Psoas muscle (tissue), 8 donors: ENCODE data around the gene PNCK. TPM values are rescaled to one million over a fixed set of nuclear protein-coding genes. Genes with fewer than 3 reads are reported as not detected.

Experiments
- ATAC-seq, 4 donors: fragments of 200-7000 bp; cut with Tn5 transposase; one replicate each; pipeline ENCODE4 v1.9.1; 2020; ENCODE audit warnings: moderate library complexity in 3 of 4, mild to moderate bottlenecking in 2 of 4
- DNase-seq, 2 donors: peaks; one replicate each; pipeline ENCODE4 v3.0.0-alpha.2; 2020
- H3K27ac ChIP-seq: fragments of 200-600 bp; one replicate; pipeline ENCODE4 v1.8.0; 2022
- H3K27me3 ChIP-seq, 3 donors: fragments of 200-600 bp in 1 of 3; one replicate each; pipeline versions ENCODE4 v1.6.1 to v1.8.0; 2013 to 2022; ENCODE audit warnings: low read length in 2 of 3, mild to moderate bottlenecking in 2 of 3, moderate library complexity in 1 of 3; ENCODE audit not compliant: insufficient read depth in 3 of 3
- H3K36me3 ChIP-seq, 2 donors: fragments of 200-600 bp in 1 of 2; one replicate each; pipeline versions ENCODE4 v1.6.1 to v1.8.0; 2013 to 2022; ENCODE audit warnings: low read depth in 1 of 2, mild to moderate bottlenecking in 1 of 2, moderate library complexity in 1 of 2; ENCODE audit not compliant: insufficient read depth in 1 of 2
- H3K4me1 ChIP-seq: fragments of 200-600 bp; one replicate; pipeline ENCODE4 v1.8.0; 2022
- H3K4me3 ChIP-seq: fragments of 200-600 bp; one replicate; pipeline ENCODE4 v1.8.0; 2022; ENCODE audit warnings: mild to moderate bottlenecking
- H3K9me3 ChIP-seq: fragments of 200-600 bp; one replicate; pipeline ENCODE4 v1.8.0; 2022
- WGBS, 3 donors: extraction: QIAGEN DNeasy Blood & Tissue Kit; methylation state at CpG; one replicate each; pipeline versions ENCODE4 v1.1.6 to v1.1.7; 2013; 5-methylcytosine and 5-hydroxymethylcytosine counted together
- intact Hi-C, 2 donors: fragments of 100-400 bp; cut with DNase I; formaldehyde crosslinking; loops; one replicate each; pipeline versions ENCODE4 v1.11.0 to v1.14.2; 2022
- polyA plus RNA-seq, 3 donors: library from polyadenylated mRNA; stranded (reverse); fragments of 200-250 nt; gene quantifications; one replicate each; pipeline ENCODE4 v1.2.3, GENCODE V29; 2013
- total RNA-seq, 4 donors: library from RNA; stranded (reverse); fragmentation: NEBNext Ultra II Directional in 2 of 4; extraction: Animal tissue kit (Norgen Biotek cat#: 25700) in 2 of 4; gene quantifications; one replicate each; pipeline versions ENCODE4 v1.2.1 to v1.2.4, GENCODE V29; 2021 to 2023
- TF ChIP-seq, protein P1 (sequence below): fragments of 200-600 bp; IDR thresholded peaks from one replicate; pipeline ENCODE4 v1.8.0; 2022; ENCODE audit warnings: antibody characterized with exemption
- donor health status: healthy with polysubstance abuse.
- donor health status: DM: no; HTN: no; CAD: no; lungs with moderate emphysema.
- donor health status: Bipolar disorder and iron deficiency.
- donor health status: healthy.
- donor health status: DM: yes; HTN: yes; CAD: no.
- donor health status: DM: no; HTN: no; CAD: no.
- donor health status: DM: no; HTN: no; CAD: no.
- donor health status: DM: yes; HTN: yes; CAD: no.

The PNCK gene
- total and polyA plus RNA-seq, 7 donors, result 0.21 to 1.9 (median 0.92) TPM

DNA sequence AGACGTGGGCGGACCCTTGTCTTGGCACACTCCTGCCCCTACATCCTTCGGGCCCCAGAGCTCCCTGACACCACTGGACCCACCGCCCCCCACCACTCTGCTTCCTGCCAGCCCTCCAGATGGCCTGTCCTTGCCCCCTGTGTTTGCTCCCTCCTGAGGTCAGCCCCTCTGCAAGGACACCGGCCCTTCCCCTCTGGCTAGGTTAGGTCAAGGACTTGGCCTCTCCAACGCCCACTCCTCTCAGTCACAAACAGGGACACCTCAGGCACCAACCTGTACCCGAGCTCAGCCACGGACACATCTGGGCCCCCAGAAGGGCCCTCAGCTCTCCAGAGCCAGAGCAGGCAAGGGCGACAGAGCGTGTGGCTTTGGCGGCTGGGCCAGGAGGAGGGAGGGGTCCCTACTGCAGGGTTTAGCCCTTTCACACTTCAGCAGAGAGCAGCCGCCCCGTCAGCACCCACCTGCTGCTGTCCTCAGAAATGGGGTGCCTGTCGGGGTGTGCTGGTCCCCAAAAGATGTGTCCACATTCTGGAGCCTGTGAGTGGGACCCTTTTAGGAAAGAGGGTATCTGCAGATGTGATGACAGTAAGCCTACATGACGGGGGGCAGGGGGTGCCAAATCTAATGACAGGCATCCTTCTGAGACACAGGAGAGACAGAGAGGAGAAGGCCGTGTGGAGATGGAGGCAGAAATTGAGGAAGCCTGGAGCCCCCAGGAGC lies 50.1 kb downstream of the PNCK start:
- Histone ChIP-seq H3K4me3 (no peak overlapping the region), H3K4me1 (no peaks in the 10 kb centered on the region), H3K27ac (no peak overlapping the region), H3K27me3 (peaks cover 0 to 23% (median 0%) of the 10 kb centered on the region in 3 donors), H3K9me3 (no peaks in the 10 kb centered on the region), H3K36me3 (no peaks in the 10 kb centered on the region)
- 72 to 74% (median 72%) methylated on average over 8 to 16 of the region's 16 CpGs for WGBS, 3 donors
- intact Hi-C loops, result no loop called here
- ATAC-seq (no peak), DNase-seq (peak in 1 of 2 donors; percentile 36)
- TF ChIP-seq, protein P1, sequence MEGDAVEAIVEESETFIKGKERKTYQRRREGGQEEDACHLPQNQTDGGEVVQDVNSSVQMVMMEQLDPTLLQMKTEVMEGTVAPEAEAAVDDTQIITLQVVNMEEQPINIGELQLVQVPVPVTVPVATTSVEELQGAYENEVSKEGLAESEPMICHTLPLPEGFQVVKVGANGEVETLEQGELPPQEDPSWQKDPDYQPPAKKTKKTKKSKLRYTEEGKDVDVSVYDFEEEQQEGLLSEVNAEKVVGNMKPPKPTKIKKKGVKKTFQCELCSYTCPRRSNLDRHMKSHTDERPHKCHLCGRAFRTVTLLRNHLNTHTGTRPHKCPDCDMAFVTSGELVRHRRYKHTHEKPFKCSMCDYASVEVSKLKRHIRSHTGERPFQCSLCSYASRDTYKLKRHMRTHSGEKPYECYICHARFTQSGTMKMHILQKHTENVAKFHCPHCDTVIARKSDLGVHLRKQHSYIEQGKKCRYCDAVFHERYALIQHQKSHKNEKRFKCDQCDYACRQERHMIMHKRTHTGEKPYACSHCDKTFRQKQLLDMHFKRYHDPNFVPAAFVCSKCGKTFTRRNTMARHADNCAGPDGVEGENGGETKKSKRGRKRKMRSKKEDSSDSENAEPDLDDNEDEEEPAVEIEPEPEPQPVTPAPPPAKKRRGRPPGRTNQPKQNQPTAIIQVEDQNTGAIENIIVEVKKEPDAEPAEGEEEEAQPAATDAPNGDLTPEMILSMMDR, result no peak

DNA sequence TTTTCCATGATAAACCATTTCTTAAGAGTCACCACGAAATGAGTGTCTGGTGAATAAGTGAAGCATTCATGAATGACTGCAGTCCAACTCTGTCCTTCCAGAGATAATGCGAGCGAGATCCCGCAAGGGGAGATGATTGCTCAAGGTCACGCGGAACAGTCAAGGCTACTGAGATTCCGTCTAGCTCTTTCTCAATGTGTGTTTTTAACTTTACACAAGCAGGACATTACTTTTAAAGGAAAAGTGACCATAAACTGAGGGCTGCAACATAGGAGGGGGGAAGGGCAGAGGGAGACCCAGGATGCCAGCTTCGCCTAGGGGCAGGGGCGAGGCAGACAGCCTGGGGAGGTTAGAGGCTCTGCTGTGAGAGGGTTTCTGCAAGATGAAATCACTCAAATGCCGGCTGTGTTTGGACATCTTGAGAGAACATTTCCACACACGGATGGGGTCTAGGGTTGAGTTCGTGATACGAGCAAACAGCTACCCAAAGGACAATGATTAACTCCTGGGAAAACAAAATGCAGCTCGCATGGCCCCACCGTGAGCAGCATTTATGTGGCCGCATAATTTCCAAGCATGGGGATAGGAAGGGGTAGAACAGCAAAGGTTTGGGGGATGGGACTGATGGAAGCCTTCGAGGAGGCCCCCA lies 50.8 kb downstream of the PNCK start:
- H3K36me3 ChIP-seq, result no peaks in the 10 kb centered on the region
- DNase-seq (no peak), ATAC-seq (no peak)
- peaks cover 0 to 23% (median 0%) of the 10 kb centered on the region in 3 donors for H3K27me3 ChIP-seq
- H3K9me3 ChIP-seq, result no peaks in the 10 kb centered on the region
- H3K4me1 ChIP-seq, result no peaks in the 10 kb centered on the region
- no peak overlapping the region for H3K4me3 ChIP-seq
- intact Hi-C loops, result no loop called here
- 75 to 82% (median 79%) methylated on average over 15 to 17 of the region's 17 CpGs for WGBS, 3 donors
- H3K27ac ChIP-seq, result no peak overlapping the region
- TF ChIP-seq, protein P1, result no peak

DNA sequence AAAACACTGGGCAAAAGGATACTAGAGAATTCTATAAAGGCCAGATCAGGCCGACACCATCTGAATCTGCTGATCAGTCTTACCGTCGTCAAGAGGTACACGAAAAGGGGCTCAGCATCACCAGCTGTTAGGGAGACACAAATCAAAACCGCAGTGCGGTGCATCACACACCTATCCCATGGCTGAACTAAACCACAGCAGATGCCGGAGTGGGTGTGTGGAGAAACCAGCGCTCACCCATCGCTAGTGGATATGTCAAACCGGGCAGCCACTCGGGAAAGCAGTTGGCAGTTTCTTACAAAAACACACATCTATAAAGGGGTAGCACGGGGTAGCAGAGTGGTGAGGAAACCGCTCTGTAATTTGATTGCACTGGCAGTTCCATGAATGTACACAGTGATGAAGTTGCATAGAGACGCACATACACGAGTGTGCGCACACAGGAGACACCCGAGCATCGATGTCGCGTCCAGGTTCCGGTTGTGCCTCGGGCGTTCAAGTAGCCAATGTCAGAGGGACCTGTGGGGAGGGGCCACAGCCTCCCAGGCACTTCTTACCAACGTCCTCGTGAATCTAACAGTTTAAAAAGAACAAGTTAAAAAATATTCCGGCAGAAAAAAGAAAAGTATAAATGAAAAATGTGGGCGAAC lies 51.5 kb downstream of the PNCK start:
- TF ChIP-seq, protein P1, result no peak
- ATAC-seq, result no peak
- H3K27ac ChIP-seq, result no peak overlapping the region
- H3K4me3 ChIP-seq, result no peak overlapping the region
- no peaks in the 10 kb centered on the region for H3K36me3 ChIP-seq
- intact Hi-C loops, result no loop called here
- DNase-seq, result no peak
- no peaks in the 10 kb centered on the region for H3K4me1 ChIP-seq
- H3K27me3 ChIP-seq, result peaks cover 0 to 22% (median 0%) of the 10 kb centered on the region in 3 donors
- no peaks in the 10 kb centered on the region for H3K9me3 ChIP-seq
- WGBS, 3 donors, result 85 to 89% (median 88%) methylated on average over 27 of the region's 27 CpGs

DNA sequence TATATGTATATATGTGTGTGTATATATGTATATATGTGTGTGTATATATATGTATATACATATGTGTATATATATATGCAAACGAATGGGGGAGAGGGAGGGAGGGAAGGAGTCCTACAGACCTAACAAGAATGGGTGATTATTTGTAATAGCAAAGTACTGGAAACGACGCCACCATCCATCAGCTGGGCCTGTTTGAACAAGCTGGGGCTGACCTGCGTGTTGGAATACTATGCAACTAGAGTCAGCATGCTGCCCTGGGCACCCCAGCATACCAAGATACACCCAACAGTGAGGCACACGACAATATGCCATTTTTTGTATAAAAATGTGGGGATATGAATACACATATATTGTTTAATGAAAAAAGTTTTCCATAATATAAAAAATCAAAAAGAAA lies 53.0 kb downstream of the PNCK start:
- H3K27ac ChIP-seq, result no peak overlapping the region
- no peak overlapping the region for H3K4me3 ChIP-seq
- no peaks in the 10 kb centered on the region for H3K4me1 ChIP-seq
- 78 to 88% (median 84%) methylated on average over 5 of the region's 5 CpGs for WGBS, 3 donors
- DNase-seq (no peak), ATAC-seq (no peak)
- intact Hi-C loops, result no loop called here
- no peaks in the 10 kb centered on the region for H3K9me3 ChIP-seq
- H3K27me3 ChIP-seq, result peaks cover 0 to 33% (median 0%) of the 10 kb centered on the region in 3 donors
- TF ChIP-seq, protein P1, result no peak
- no peaks in the 10 kb centered on the region for H3K36me3 ChIP-seq

Other genes starting within 250 kb of the PNCK start
- under 1 TPM in 3 of 4 donors, not detected in 1; 0.25 to 0.56 (median 0.42) TPM for gene TREX2, start 227.8 kb downstream of the PNCK start, total RNA-seq
- under 1 TPM in 2 of 3 donors, not detected in 1; 0.10 to 0.27 TPM for gene TREX2, start 227.8 kb downstream of the PNCK start, polyA plus RNA-seq
- gene HAUS7, start 203.2 kb downstream of the PNCK start, total RNA-seq, result 10 to 100 TPM; 10.7 to 17.3 (median 12.7) TPM
- 10 to 100 TPM in 2 of 3 donors, 1 to 10 TPM in 1; 8.3 to 18.5 (median 15.0) TPM for gene HAUS7, start 203.2 kb downstream of the PNCK start, polyA plus RNA-seq
- gene BGN, start 178.8 kb downstream of the PNCK start, total RNA-seq, result 10 to 100 TPM; 12.6 to 62.4 (median 23.6) TPM
- gene BGN, start 178.8 kb downstream of the PNCK start, polyA plus RNA-seq, result 1 to 10 TPM; 6.7 to 9.9 (median 8.4) TPM
- gene ATP2B3, start 156.2 kb downstream of the PNCK start, total RNA-seq, result under 1 TPM in 1 of 4 donors, not detected in 3; 0.04 TPM
- gene ATP2B3, start 156.2 kb downstream of the PNCK start, polyA plus RNA-seq, result under 1 TPM in 2 of 3 donors, not detected in 1; 0.01 TPM
- 10 to 100 TPM; 17.0 to 34.3 (median 20.6) TPM for gene CCNQ, start 74.7 kb downstream of the PNCK start, total RNA-seq
- 10 to 100 TPM; 47.8 to 53.5 (median 48.6) TPM for gene CCNQ, start 74.7 kb downstream of the PNCK start, polyA plus RNA-seq
- gene DUSP9, start 26.6 kb downstream of the PNCK start, total RNA-seq, result not detected
- gene DUSP9, start 26.6 kb downstream of the PNCK start, polyA plus RNA-seq, result not detected
- 100 to 1,000 TPM in 2 of 4 donors, 10 to 100 TPM in 2; 82.2 to 256 (median 117) TPM for gene SLC6A8, start 14.1 kb upstream of the PNCK start, total RNA-seq
- 100 to 1,000 TPM in 2 of 3 donors, 10 to 100 TPM in 1; 84.9 to 209 (median 104) TPM for gene SLC6A8, start 14.1 kb upstream of the PNCK start, polyA plus RNA-seq
- gene BCAP31, start 50.6 kb upstream of the PNCK start, total RNA-seq, result 10 to 100 TPM; 65.4 to 71.6 (median 66.0) TPM
- 10 to 100 TPM; 63.7 to 97.3 (median 72.1) TPM for gene BCAP31, start 50.6 kb upstream of the PNCK start, polyA plus RNA-seq
- gene ABCD1, start 51.0 kb upstream of the PNCK start, total RNA-seq, result 10 to 100 TPM; 16.0 to 27.1 (median 20.9) TPM
- gene ABCD1, start 51.0 kb upstream of the PNCK start, polyA plus RNA-seq, result 10 to 100 TPM; 11.7 to 36.0 (median 15.8) TPM
- 1 to 10 TPM in 1 of 4 donors, under 1 TPM in 3; 0.27 to 1.5 (median 0.73) TPM for gene PLXNB3, start 90.4 kb upstream of the PNCK start, total RNA-seq
- under 1 TPM; 0.13 to 0.35 (median 0.31) TPM for gene PLXNB3, start 90.4 kb upstream of the PNCK start, polyA plus RNA-seq
- gene SRPK3, start 107.2 kb upstream of the PNCK start, total RNA-seq, result 100 to 1,000 TPM in 1 of 4 donors, 10 to 100 TPM in 3; 43.7 to 140 (median 61.4) TPM
- gene SRPK3, start 107.2 kb upstream of the PNCK start, polyA plus RNA-seq, result 10 to 100 TPM; 14.5 to 37.4 (median 23.3) TPM
- gene IDH3G, start 120.6 kb upstream of the PNCK start, total RNA-seq, result 10 to 100 TPM; 45.6 to 56.9 (median 51.8) TPM
- gene IDH3G, start 120.6 kb upstream of the PNCK start, polyA plus RNA-seq, result 10 to 100 TPM; 25.0 to 54.2 (median 44.3) TPM
- 10 to 100 TPM; 57.2 to 86.6 (median 71.2) TPM for gene SSR4, start 120.9 kb upstream of the PNCK start, total RNA-seq
- 100 to 1,000 TPM in 2 of 3 donors, 10 to 100 TPM in 1; 84.5 to 198 (median 107) TPM for gene SSR4, start 120.9 kb upstream of the PNCK start, polyA plus RNA-seq
- 1 to 10 TPM in 3 of 4 donors, under 1 TPM in 1; 0.50 to 2.1 (median 1.4) TPM for gene PDZD4, start 156.7 kb upstream of the PNCK start, total RNA-seq
- 1 to 10 TPM in 1 of 3 donors, under 1 TPM in 2; 0.65 to 1.3 (median 0.79) TPM for gene PDZD4, start 156.7 kb upstream of the PNCK start, polyA plus RNA-seq
- 1 to 10 TPM in 2 of 4 donors, under 1 TPM in 2; 0.22 to 1.5 (median 0.90) TPM for gene L1CAM, start 212.4 kb upstream of the PNCK start, total RNA-seq
- under 1 TPM; 0.36 to 0.46 (median 0.39) TPM for gene L1CAM, start 212.4 kb upstream of the PNCK start, polyA plus RNA-seq
- 1 to 10 TPM; 1.3 to 4.8 (median 2.0) TPM for gene AVPR2, start 230.9 kb upstream of the PNCK start, total RNA-seq
- 1 to 10 TPM; 1.4 to 3.2 (median 2.5) TPM for gene AVPR2, start 230.9 kb upstream of the PNCK start, polyA plus RNA-seq